NCI-H510A treated with DMSO at 0.1 percent for 48 hours (cell line): Measurements from ENCODE around the gene CDX2.
A peak's percentile ranks its signal among the peaks of the same experiment; 100 is the strongest.
"Not testable (repeated sequence)": the region's sequence is repeated elsewhere in the genome, so short reads cannot be mapped to it uniquely, and the experiment has no call there.

Experiments used
- DNase-seq: peaks from one replicate; lab custom pipeline; 2025; lab: John Stamatoyannopoulos, UW

The CDX2 gene

GRCh38 chr13:27965343-27965739 lies 3.8 kb downstream of the CDX2 start:
- no peak for DNase-seq

- DNase-seq: no peak
Observed at GRCh38 chr13:27964741-27965323, 4.3 kb downstream of the CDX2 start.

- not testable (repeated sequence) for DNase-seq
Observed at GRCh38 chr13:27964206-27964605, 4.9 kb downstream of the CDX2 start.

DNA sequence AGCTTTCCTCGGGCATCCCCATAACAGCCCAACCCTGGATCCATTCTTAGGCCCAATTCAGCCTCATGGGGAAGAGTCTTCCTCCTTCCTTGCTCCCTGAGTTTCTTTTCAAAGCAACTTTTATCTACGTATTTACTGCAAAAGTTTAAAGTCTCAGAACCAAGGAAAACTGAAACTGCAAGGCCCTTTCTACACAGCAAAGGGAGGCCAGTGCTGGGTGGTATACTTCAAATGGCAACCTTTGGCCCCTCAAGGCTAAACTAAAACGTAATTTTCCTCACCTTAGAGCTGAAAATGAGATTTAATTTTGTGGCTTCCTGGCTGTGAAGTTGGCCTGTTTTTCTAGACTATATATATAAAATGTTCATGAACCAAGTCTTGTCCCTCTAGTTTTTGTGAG lies 5.6 kb downstream of the CDX2 start:
- no peak for DNase-seq

DNA sequence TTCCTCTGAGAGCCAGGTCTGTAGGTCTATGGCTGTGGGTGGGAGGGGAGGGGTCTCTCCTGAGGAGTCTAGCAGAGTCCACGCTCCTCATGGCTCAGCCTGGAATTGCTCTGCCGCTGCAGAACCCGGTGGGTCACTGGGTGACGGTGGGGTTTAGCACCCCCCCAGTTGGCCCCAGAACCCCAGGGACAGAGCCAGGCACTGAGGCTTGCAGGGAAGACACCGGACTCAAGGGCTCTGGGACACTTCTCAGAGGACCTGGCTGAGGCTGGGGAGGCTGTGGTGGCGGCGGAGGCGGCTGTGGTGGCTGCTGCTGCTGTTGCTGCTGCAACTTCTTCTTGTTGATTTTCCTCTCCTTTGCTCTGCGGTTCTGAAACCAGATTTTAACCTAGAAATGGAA lies 6.1 kb downstream of the CDX2 start:
- DNase-seq: no peak

GRCh38 chr13:27962128-27962841 lies 6.8 kb downstream of the CDX2 start:
- DNase-seq: no peak

- no peak for DNase-seq
Observed at GRCh38 chr13:27961227-27962085, 7.7 kb downstream of the CDX2 start.

DNA sequence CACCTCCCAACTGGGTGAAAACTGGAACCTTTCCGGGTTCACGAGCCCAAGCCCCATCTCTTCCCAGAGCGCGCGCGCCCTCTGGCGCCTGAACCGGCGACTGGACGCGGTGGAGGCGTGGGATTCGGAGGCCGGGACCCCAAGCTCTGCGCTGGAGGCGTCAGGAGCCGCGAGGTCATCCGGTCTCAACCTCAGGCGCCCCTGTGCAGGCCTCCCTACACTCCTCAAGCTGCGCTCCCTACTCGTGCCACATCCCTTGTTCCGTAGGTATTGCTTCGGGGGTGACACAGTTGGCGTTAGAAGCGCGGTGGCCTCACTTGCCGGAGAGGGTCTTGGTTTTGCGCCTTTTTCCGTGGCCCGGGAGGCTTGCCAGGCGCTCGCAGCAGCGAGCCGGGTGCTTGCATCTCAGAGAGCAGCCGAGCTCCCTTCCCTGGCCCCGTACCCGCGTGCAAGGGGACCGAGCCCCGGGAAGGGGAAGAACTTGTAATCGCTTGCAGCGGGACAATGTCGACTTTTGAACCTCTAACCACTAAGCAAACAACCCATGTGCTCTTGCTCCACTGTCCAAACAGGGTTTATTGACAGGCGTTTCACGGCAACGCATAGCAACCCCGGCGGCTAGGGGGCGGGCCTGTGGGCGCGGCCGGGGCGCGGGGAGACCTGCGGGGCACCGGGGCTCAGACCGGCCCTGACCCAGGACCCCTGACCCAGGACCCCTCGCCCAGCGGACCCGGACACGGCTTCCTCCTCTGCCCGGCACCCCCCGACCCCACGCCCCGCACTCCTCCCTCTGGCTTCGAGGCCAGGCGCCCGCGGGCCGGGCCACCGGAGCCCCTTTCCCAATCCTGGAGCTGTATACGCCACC lies 8.5 kb downstream of the CDX2 start:
- DNase-seq: peak; percentile 50

DNA sequence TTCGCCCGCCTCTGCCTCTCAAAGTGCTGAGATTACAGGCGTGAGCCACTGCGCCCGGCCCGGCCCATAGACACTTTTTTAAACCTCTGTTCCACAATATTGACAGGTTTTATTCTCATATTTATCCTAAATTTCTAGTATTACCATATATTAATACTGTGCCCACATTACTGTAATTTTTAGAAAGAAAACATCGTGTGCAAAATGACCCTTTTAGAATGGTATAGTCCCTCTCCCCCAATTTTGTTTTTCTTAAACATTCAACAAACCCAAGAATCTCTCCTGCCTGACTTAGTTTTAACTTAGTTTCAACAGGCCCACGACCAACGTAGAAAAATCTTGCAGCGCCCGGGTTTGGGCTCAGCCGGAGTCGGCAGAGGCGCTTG lies 9.1 kb downstream of the CDX2 start:
- no peak for DNase-seq

- no peak for DNase-seq
Observed at GRCh38 chr13:27956576-27957300, 12.4 kb downstream of the CDX2 start.

DNA sequence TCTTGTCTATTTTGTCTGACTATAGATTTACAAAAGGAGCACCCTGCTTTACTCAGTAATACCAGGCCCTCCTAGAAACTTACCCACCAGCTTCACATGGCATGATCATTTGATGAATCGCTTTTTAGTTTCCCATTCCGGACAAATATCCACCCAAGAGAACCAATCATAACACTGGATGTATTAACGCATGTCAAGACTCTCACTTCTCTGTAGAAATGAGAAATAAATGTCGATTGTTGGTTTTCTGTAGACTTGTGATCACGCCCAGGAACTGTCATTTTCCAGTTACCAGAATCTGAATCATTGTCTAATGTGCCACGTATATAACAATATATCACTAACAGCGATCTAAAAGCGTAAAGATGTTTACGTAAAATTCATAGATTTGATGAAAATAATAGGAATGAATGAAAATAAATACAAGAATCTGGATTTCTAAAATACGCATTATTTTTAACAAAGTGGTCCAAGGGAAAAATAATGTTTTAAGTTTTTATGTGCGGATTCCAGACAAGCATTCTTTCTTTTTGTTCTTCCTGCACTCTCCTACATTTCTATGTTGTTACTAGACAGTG lies 14.0 kb downstream of the CDX2 start:
- DNase-seq: no peak

GRCh38 chr13:27954406-27954851 lies 14.7 kb downstream of the CDX2 start:
- peak; percentile 21 for DNase-seq

DNA sequence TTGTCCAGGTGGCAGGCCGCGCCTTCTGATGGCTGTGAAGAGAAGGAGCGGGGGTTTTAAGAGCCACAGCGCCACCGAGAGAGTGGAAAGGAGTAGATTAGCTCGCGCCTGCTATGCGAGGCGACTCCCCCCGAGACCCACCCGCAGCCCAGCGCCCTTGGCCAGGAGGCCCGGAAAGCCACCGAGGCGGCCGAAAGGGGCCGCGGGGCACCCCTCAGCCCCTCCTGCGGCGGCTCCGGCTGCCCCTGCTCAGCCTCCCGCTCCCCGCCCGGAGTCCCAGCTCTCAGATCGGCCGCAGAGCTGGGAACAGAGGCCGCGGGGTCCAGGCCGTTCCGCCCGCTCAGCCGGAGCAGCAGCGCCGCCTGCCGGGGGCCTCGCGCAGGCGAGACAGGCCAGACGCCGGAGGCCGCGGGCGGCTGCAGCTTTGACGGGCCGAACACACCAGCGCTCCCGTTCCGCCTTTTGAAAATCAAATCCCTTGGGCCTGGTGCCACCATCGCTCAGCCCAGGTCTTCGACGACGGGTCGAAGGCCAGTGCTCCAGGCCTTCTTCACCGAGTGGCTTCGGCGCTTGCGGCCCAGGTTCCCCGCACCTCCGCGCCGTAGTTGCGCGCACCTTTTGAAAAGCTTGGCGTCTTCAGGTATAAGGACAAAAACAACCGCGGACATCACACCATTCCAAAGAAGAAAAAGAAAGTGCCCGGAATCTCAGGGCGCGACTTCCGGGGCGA lies 15.3 kb downstream of the CDX2 start:
- DNase-seq: peak; percentile 42

GRCh38 chr13:27952876-27953675 lies 16.0 kb downstream of the CDX2 start:
- no peak for DNase-seq

DNA sequence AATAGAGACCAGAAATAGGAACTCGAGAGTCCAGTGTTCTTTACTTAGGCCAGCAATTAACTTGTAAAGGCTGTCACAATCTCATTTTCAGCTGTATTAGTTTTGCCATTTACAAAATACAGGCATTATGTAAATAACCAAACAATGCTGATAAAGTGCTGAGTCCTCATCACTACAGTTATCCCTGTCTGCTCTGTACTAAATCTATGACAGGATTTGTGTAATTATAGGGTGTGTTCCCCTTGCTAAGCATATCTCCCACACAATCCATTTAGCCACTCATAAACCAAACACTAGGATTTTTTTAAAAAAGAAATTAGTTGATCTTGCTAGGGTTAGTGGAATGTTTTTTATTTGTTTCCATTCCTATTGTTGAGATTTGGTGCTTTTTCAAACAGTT lies 26.1 kb downstream of the CDX2 start:
- no peak for DNase-seq

DNA sequence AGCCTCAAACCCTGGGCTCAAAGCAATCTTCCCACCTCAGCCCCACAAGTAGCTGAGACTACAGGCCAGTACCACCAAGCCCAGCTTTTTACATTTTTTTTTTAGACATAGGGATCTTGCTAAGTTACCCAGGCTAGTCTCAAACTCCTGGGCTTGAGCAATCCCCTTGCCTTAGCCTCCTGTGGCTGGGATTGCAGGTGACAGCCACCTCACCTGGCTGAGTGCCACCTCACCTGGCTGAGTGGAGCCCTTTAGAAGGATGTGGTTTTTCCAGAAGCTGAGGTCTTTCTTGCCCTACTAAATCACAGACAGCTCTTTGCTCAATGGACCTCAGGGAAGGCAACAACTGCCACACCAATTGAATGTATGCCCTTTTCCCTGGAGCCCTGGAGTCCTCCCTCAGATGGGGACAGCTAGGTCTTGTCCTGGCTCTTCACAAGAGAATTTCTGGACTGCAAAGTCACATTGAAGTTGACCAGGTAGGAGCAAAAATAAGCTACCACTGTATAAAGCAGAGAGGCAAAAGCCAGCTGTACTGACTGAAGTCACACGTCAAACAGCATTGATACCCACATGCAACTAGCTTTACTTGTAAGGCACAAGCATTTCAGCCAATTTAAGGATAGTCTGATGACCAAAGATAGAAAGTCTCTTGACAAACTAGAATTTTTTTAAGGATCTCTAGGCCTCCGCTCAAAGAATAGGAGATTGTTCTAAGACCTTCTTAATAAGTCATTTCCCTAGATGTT lies 35.4 kb downstream of the CDX2 start:
- peak; percentile 6 for DNase-seq

GRCh38 chr13:27933118-27933517 lies 36.0 kb downstream of the CDX2 start:
- no peak for DNase-seq

GRCh38 chr13:27929868-27930267 lies 39.2 kb downstream of the CDX2 start:
- no peak for DNase-seq
